Stomach (tissue), 4 donors: ENCODE measurements around the gene GAL3ST3.

ENCODE experiments used
- CTCF ChIP-seq, 7 experiments: fragments of 450-650 bp in 4 of 7; fragments of 200-600 bp in 3 of 7; sonication (generic) in 3 of 7; IDR thresholded peaks; one replicate each; pipeline ENCODE4 v1.5.1; 2016 to 2019; ENCODE audit warnings: antibody characterized with exemption in 7 of 7, control low read depth in 2 of 7, mild to moderate bottlenecking in 1 of 7
- EP300 ChIP-seq: sonication (generic); formaldehyde crosslinking; IDR thresholded peaks from one replicate; pipeline ENCODE4 v1.6.1; 2017; ENCODE audit warnings: antibody characterized with exemption
- POLR2A ChIP-seq, 4 donors: fragments of 450-650 bp; IDR thresholded peaks; one replicate each; pipeline ENCODE4 v1.6.1; 2016; ENCODE audit warnings: antibody characterized with exemption in 4 of 4, control low read depth in 2 of 4, mild to moderate bottlenecking in 1 of 4, moderate library complexity in 1 of 4
- POLR2AphosphoS5 ChIP-seq, 3 donors: sonication (generic); formaldehyde crosslinking; IDR thresholded peaks; one replicate each; pipeline ENCODE4 v1.6.1; 2016; ENCODE audit warnings: antibody characterized with exemption in 3 of 3

- TF ChIP-seq CTCF (IDR thresholded peaks at IDR 0.05): no peak
- no peak for TF ChIP-seq POLR2AphosphoS5 (IDR thresholded peaks at IDR 0.05)
- no peak for TF ChIP-seq POLR2A (IDR thresholded peaks at IDR 0.05)
- TF ChIP-seq EP300: no peak
Observed at GRCh38 chr11:66048547-66049323, at the start of gene GAL3ST3.
